WTC11 (cell line): ENCODE measurements around the gene ELP4.

ENCODE experiments used
- CREB1 ChIP-seq: sonication (generic); formaldehyde crosslinking; IDR thresholded peaks from 2 replicates; pipeline ENCODE4 v1.8.0; 2023; ENCODE audit warnings: mild to moderate bottlenecking, missing genetic modification reagents
- CTCF ChIP-seq: fragments of 200-600 bp; IDR thresholded peaks from 2 replicates; pipeline ENCODE4 v1.8.0; 2022; ENCODE audit warnings: antibody characterized with exemption
- ESRRA ChIP-seq: sonication (generic); formaldehyde crosslinking; IDR thresholded peaks from 2 replicates; pipeline ENCODE4 v1.8.1; 2022; ENCODE audit warnings: mild to moderate bottlenecking, missing genetic modification reagents, borderline replicate concordance
- IRF2 ChIP-seq: sonication (generic); formaldehyde crosslinking; IDR thresholded peaks from 2 replicates; pipeline ENCODE4 v1.8.0; 2022; ENCODE audit warnings: low read depth, missing genetic modification reagents, borderline replicate concordance
- KAT7 ChIP-seq: sonication (generic); formaldehyde crosslinking; IDR thresholded peaks from 2 replicates; pipeline ENCODE4 v1.8.1; 2023; ENCODE audit warnings: missing genetic modification reagents, mild to moderate bottlenecking, borderline replicate concordance
- MAX ChIP-seq: sonication (generic); formaldehyde crosslinking; IDR thresholded peaks from 2 replicates; pipeline ENCODE4 v1.8.0; 2022; ENCODE audit warnings: mild to moderate bottlenecking, missing genetic modification reagents
- NFYB ChIP-seq: sonication (generic); formaldehyde crosslinking; conservative IDR thresholded peaks from 2 replicates; pipeline ENCODE4 v1.8.0; 2022; ENCODE audit warnings: low read depth, missing genetic modification reagents
- NR2C2 ChIP-seq: sonication (generic); formaldehyde crosslinking; IDR thresholded peaks from 2 replicates; pipeline ENCODE4 v1.8.0; 2022; ENCODE audit warnings: mild to moderate bottlenecking, missing genetic modification reagents
- PRDM15 ChIP-seq: sonication (generic); formaldehyde crosslinking; IDR thresholded peaks from 2 replicates; pipeline ENCODE4 v1.8.0; 2022; ENCODE audit warnings: missing genetic modification reagents
- USF2 ChIP-seq: sonication (generic); formaldehyde crosslinking; IDR thresholded peaks from 2 replicates; pipeline ENCODE4 v1.8.1; 2023; ENCODE audit warnings: mild to moderate bottlenecking, missing genetic modification reagents, moderate library complexity
- ZNF281 ChIP-seq: sonication (generic); formaldehyde crosslinking; IDR thresholded peaks from 2 replicates; pipeline ENCODE4 v1.8.0; 2023; ENCODE audit warnings: mild to moderate bottlenecking, missing genetic modification reagents

GRCh38 chr11:31807799-31808667 is 298.5 kb downstream of the ELP4 start:
- TF ChIP-seq IRF2 (CRISPR knock-in tag) (no peak), CTCF (no peak), PRDM15 (no peak), ZNF281 (CRISPR knock-in tag) (no peak), KAT7 (CRISPR knock-in tag) (no peak), MAX (CRISPR knock-in tag) (no peak), CREB1 (no peak), ESRRA (CRISPR knock-in tag) (no peak), USF2 (CRISPR knock-in tag) (no peak), NR2C2 (no peak), NFYB (CRISPR knock-in tag) (no peak)
